CD4-positive, alpha-beta T cell treated with Interferon alpha-2 for 1 hour (primary cell): ENCODE measurements around the gene B3GALT4.

Experiments used
- DNase-seq, 2 donors: peaks; one replicate each; pipeline ENCODE4 v3.0.0-alpha.2; 2020 to 2022

The B3GALT4 gene

GRCh38 chr6:33292996-33293682, 16.2 kb downstream of the B3GALT4 start:
- DNase-seq = no peak

GRCh38 chr6:33294086-33294823, 17.3 kb downstream of the B3GALT4 start:
- DNase-seq = no peak

GRCh38 chr6:33295621-33296369, 18.9 kb downstream of the B3GALT4 start:
- no peak for DNase-seq

- DNase-seq = peak in 1 of 2 donors; percentile 1
These were observed 20.0 kb downstream of the B3GALT4 start for GRCh38 chr6:33296797-33297405.

GRCh38 chr6:33297406-33297955, 20.6 kb downstream of the B3GALT4 start:
- peak in 1 of 2 donors; percentile 15 for DNase-seq

- DNase-seq = peak; percentile 84 to 85
These were observed 21.2 kb downstream of the B3GALT4 start for GRCh38 chr6:33297956-33298772.

- DNase-seq = peak; percentile 71 to 74
These were observed 21.9 kb downstream of the B3GALT4 start, which contains the start of gene RGL2 for GRCh38 chr6:33298773-33299236. Gene RGL2 (minus strand): TSS chr6:33298942. CDS start chr6:33298610, 332 bp downstream.

- DNase-seq = peak; percentile 92 to 95
These were observed 22.5 kb downstream of the B3GALT4 start for GRCh38 chr6:33299237-33299944.

- peak in 1 of 2 donors; percentile 1 for DNase-seq
These were observed 25.0 kb downstream of the B3GALT4 start for GRCh38 chr6:33301877-33302276.

GRCh38 chr6:33304216-33304615, 27.3 kb downstream of the B3GALT4 start:
- DNase-seq = no peak

GRCh38 chr6:33305052-33305451, 28.1 kb downstream of the B3GALT4 start:
- no peak for DNase-seq

- no peak for DNase-seq
These were observed 29.4 kb downstream of the B3GALT4 start for GRCh38 chr6:33306356-33306755.

- DNase-seq = peak; percentile 94 to 95
These were observed 35.6 kb downstream of the B3GALT4 start for GRCh38 chr6:33312361-33313104.

GRCh38 chr6:33313105-33313708, 36.3 kb downstream of the B3GALT4 start:
- peak; percentile 55 to 63 for DNase-seq

GRCh38 chr6:33313709-33314514, 37.0 kb downstream of the B3GALT4 start, which contains the start of gene TAPBP:
Gene TAPBP (minus strand): TSS chr6:33314078. CDS start chr6:33314041, 37 bp downstream.
- DNase-seq = peak; percentile 94 to 96

- DNase-seq = peak; percentile 88 to 91
These were observed 37.6 kb downstream of the B3GALT4 start for GRCh38 chr6:33314515-33314942.

- peak in 1 of 2 donors; percentile 42 for DNase-seq
These were observed 38.2 kb downstream of the B3GALT4 start for GRCh38 chr6:33314943-33315792.
